ENCODE results near the gene AK9.

The AK9 gene

GRCh38 chr6:109718991-109719390, 28.0 kb upstream of the AK9 start:
- H3K4me3 ChIP-seq (ENCODE audit: low read length): no peak overlapping the region
- H2BK5ac ChIP-seq (ENCODE audit: low read length): no peak overlapping the region

GRCh38 chr6:109717971-109718370, 27.0 kb upstream of the AK9 start:
- no peak overlapping the region for H2BK120ac ChIP-seq (ENCODE audit: low read depth, low read length)
- H3K4me3 ChIP-seq (ENCODE audit: low read length): no peak overlapping the region
- H3K9ac ChIP-seq (ENCODE audit: low read length): no peak overlapping the region
- no peak overlapping the region for H3K23ac ChIP-seq (ENCODE audit: low read length)
- no peak overlapping the region for H2AK5ac ChIP-seq (ENCODE audit: low read length)
- no peaks in the 10 kb centered on the region for H3K79me2 ChIP-seq (ENCODE audit: control insufficient read depth, insufficient read depth, low read length)
- no peak overlapping the region for H3K18ac ChIP-seq (ENCODE audit: low read length)
- no peaks in the 10 kb centered on the region for H3K27me3 ChIP-seq (ENCODE audit: insufficient read depth, low read length, poor library complexity)
- no peak overlapping the region for H2BK5ac ChIP-seq (ENCODE audit: low read length)
- H3K4me1 ChIP-seq (ENCODE audit: control insufficient read depth, low read depth, low read length): no peaks in the 10 kb centered on the region
- no peak for DNase-seq
- WGBS (ENCODE audit: extremely low coverage, insufficient coverage, low lambda C conversion rate): no CpG with 5 or more reads among the region's 2 CpGs
- H3K4ac ChIP-seq (ENCODE audit: low read depth, low read length): no peak overlapping the region
- no peak overlapping the region for H2BK15ac ChIP-seq (replicated peaks; ENCODE audit: low read depth)
- no peaks in the 10 kb centered on the region for H3K79me1 ChIP-seq (ENCODE audit: low read length)
- H3K4me2 ChIP-seq (ENCODE audit: low read length): no peak overlapping the region
- no peak overlapping the region for H4K8ac ChIP-seq (ENCODE audit: low read depth, low read length)
- no peak overlapping the region for H4K5ac ChIP-seq (ENCODE audit: low read length)
- H3K36me3 ChIP-seq (ENCODE audit: control insufficient read depth, insufficient read depth, low read length): no peaks in the 10 kb centered on the region
- no peak overlapping the region for H3K27ac ChIP-seq (ENCODE audit: low read depth, low read length)
- H3K56ac ChIP-seq (ENCODE audit: low read length): no peak overlapping the region

More at GRCh38 chr6:109718991-109719390, 28.0 kb upstream of the AK9 start:
- no peak overlapping the region for H4K8ac ChIP-seq (ENCODE audit: low read depth, low read length)
- no peak for DNase-seq
- no peak overlapping the region for H2AK5ac ChIP-seq (ENCODE audit: low read length)
- H3K23ac ChIP-seq (ENCODE audit: low read length): no peak overlapping the region
- H2BK120ac ChIP-seq (ENCODE audit: low read depth, low read length): no peak overlapping the region
- no peak overlapping the region for H3K4ac ChIP-seq (ENCODE audit: low read depth, low read length)
- no peak overlapping the region for H4K5ac ChIP-seq (ENCODE audit: low read length)
- H3K9ac ChIP-seq (ENCODE audit: low read length): no peak overlapping the region
- no peaks in the 10 kb centered on the region for H3K79me1 ChIP-seq (ENCODE audit: low read length)
- H2BK15ac ChIP-seq (replicated peaks; ENCODE audit: low read depth): no peak overlapping the region
- no peaks in the 10 kb centered on the region for H3K36me3 ChIP-seq (ENCODE audit: control insufficient read depth, insufficient read depth, low read length)
- no peak overlapping the region for H3K27ac ChIP-seq (ENCODE audit: low read depth, low read length)
- H3K18ac ChIP-seq (ENCODE audit: low read length): no peak overlapping the region
- H3K4me2 ChIP-seq (ENCODE audit: low read length): no peak overlapping the region
- H3K4me1 ChIP-seq (ENCODE audit: control insufficient read depth, low read depth, low read length): no peaks in the 10 kb centered on the region
- H3K27me3 ChIP-seq (ENCODE audit: insufficient read depth, low read length, poor library complexity): no peaks in the 10 kb centered on the region
- no peak overlapping the region for H3K56ac ChIP-seq (ENCODE audit: low read length)
- no peaks in the 10 kb centered on the region for H3K79me2 ChIP-seq (ENCODE audit: control insufficient read depth, insufficient read depth, low read length)
- WGBS (ENCODE audit: extremely low coverage, insufficient coverage, low lambda C conversion rate): no CpG with 5 or more reads among the region's 5 CpGs

GRCh38 chr6:109715616-109716015, 24.6 kb upstream of the AK9 start:
- Histone ChIP-seq H3K79me1 (ENCODE audit: low read length) (no peaks in the 10 kb centered on the region), H3K27me3 (ENCODE audit: insufficient read depth, low read length, poor library complexity) (no peaks in the 10 kb centered on the region), H2BK120ac (ENCODE audit: low read depth, low read length) (no peak overlapping the region), H4K8ac (ENCODE audit: low read depth, low read length) (no peak overlapping the region), H3K79me2 (ENCODE audit: control insufficient read depth, insufficient read depth, low read length) (no peaks in the 10 kb centered on the region), H3K4ac (ENCODE audit: low read depth, low read length) (no peak overlapping the region), H3K27ac (ENCODE audit: low read depth, low read length) (no peak overlapping the region), H3K18ac (ENCODE audit: low read length) (no peak overlapping the region), H3K4me2 (ENCODE audit: low read length) (no peak overlapping the region), H3K56ac (ENCODE audit: low read length) (no peak overlapping the region), H3K23ac (ENCODE audit: low read length) (no peak overlapping the region), H2BK15ac (replicated peaks; ENCODE audit: low read depth) (no peak overlapping the region), H3K4me3 (ENCODE audit: low read length) (no peak overlapping the region), H2AK5ac (ENCODE audit: low read length) (no peak overlapping the region), H3K36me3 (ENCODE audit: control insufficient read depth, insufficient read depth, low read length) (no peaks in the 10 kb centered on the region), H4K5ac (ENCODE audit: low read length) (no peak overlapping the region), H3K4me1 (ENCODE audit: control insufficient read depth, low read depth, low read length) (no peaks in the 10 kb centered on the region), H2BK5ac (ENCODE audit: low read length) (no peak overlapping the region), H3K9ac (ENCODE audit: low read length) (no peak overlapping the region)
- WGBS (ENCODE audit: extremely low coverage, insufficient coverage, low lambda C conversion rate): no CpG with 5 or more reads among the region's 2 CpGs
- no peak for DNase-seq

GRCh38 chr6:109714611-109715010, 23.6 kb upstream of the AK9 start:
- Histone ChIP-seq H3K4ac (ENCODE audit: low read depth, low read length) (no peak overlapping the region), H3K79me1 (ENCODE audit: low read length) (no peaks in the 10 kb centered on the region), H2BK120ac (ENCODE audit: low read depth, low read length) (no peak overlapping the region), H4K8ac (ENCODE audit: low read depth, low read length) (no peak overlapping the region), H3K36me3 (ENCODE audit: control insufficient read depth, insufficient read depth, low read length) (no peaks in the 10 kb centered on the region), H3K27me3 (ENCODE audit: insufficient read depth, low read length, poor library complexity) (no peaks in the 10 kb centered on the region), H3K4me3 (ENCODE audit: low read length) (no peak overlapping the region), H4K5ac (ENCODE audit: low read length) (no peak overlapping the region), H3K79me2 (ENCODE audit: control insufficient read depth, insufficient read depth, low read length) (no peaks in the 10 kb centered on the region), H2BK5ac (ENCODE audit: low read length) (no peak overlapping the region), H2BK15ac (replicated peaks; ENCODE audit: low read depth) (no peak overlapping the region), H2AK5ac (ENCODE audit: low read length) (no peak overlapping the region), H3K27ac (ENCODE audit: low read depth, low read length) (no peak overlapping the region), H3K4me1 (ENCODE audit: control insufficient read depth, low read depth, low read length) (no peaks in the 10 kb centered on the region), H3K4me2 (ENCODE audit: low read length) (no peak overlapping the region), H3K23ac (ENCODE audit: low read length) (no peak overlapping the region), H3K18ac (ENCODE audit: low read length) (no peak overlapping the region), H3K56ac (ENCODE audit: low read length) (no peak overlapping the region), H3K9ac (ENCODE audit: low read length) (no peak overlapping the region)
- WGBS (ENCODE audit: extremely low coverage, insufficient coverage, low lambda C conversion rate): no CpG with 5 or more reads among the region's 1 CpG
- DNase-seq: no peak

GRCh38 chr6:109714166-109714565, 23.2 kb upstream of the AK9 start:
- Histone ChIP-seq H4K8ac (ENCODE audit: low read depth, low read length) (no peak overlapping the region), H2BK120ac (ENCODE audit: low read depth, low read length) (no peak overlapping the region), H3K4me2 (ENCODE audit: low read length) (no peak overlapping the region), H3K79me2 (ENCODE audit: control insufficient read depth, insufficient read depth, low read length) (no peaks in the 10 kb centered on the region), H3K27me3 (ENCODE audit: insufficient read depth, low read length, poor library complexity) (no peaks in the 10 kb centered on the region), H3K23ac (ENCODE audit: low read length) (no peak overlapping the region), H3K56ac (ENCODE audit: low read length) (no peak overlapping the region), H3K36me3 (ENCODE audit: control insufficient read depth, insufficient read depth, low read length) (no peaks in the 10 kb centered on the region), H2AK5ac (ENCODE audit: low read length) (no peak overlapping the region), H3K18ac (ENCODE audit: low read length) (no peak overlapping the region), H3K27ac (ENCODE audit: low read depth, low read length) (no peak overlapping the region), H3K79me1 (ENCODE audit: low read length) (no peaks in the 10 kb centered on the region), H3K4me1 (ENCODE audit: control insufficient read depth, low read depth, low read length) (no peaks in the 10 kb centered on the region), H3K9ac (ENCODE audit: low read length) (no peak overlapping the region), H3K4me3 (ENCODE audit: low read length) (no peak overlapping the region), H3K4ac (ENCODE audit: low read depth, low read length) (no peak overlapping the region), H2BK15ac (replicated peaks; ENCODE audit: low read depth) (no peak overlapping the region), H4K5ac (ENCODE audit: low read length) (no peak overlapping the region), H2BK5ac (ENCODE audit: low read length) (no peak overlapping the region)
- no peak for DNase-seq
- WGBS (ENCODE audit: extremely low coverage, insufficient coverage, low lambda C conversion rate): no CpG with 5 or more reads among the region's 3 CpGs

GRCh38 chr6:109713097-109713496, 22.1 kb upstream of the AK9 start:
- WGBS (ENCODE audit: extremely low coverage, insufficient coverage, low lambda C conversion rate): no CpG with 5 or more reads among the region's 8 CpGs
- Histone ChIP-seq H4K8ac (ENCODE audit: low read depth, low read length) (no peak overlapping the region), H2BK5ac (ENCODE audit: low read length) (no peak overlapping the region), H3K4ac (ENCODE audit: low read depth, low read length) (no peak overlapping the region), H3K23ac (ENCODE audit: low read length) (no peak overlapping the region), H4K5ac (ENCODE audit: low read length) (no peak overlapping the region), H3K18ac (ENCODE audit: low read length) (no peak overlapping the region), H3K27me3 (ENCODE audit: insufficient read depth, low read length, poor library complexity) (no peaks in the 10 kb centered on the region), H3K4me2 (ENCODE audit: low read length) (no peak overlapping the region), H3K27ac (ENCODE audit: low read depth, low read length) (no peak overlapping the region), H3K56ac (ENCODE audit: low read length) (peak overlapping the region; percentile 19), H2BK15ac (replicated peaks; ENCODE audit: low read depth) (no peak overlapping the region), H3K4me3 (ENCODE audit: low read length) (no peak overlapping the region), H3K79me2 (ENCODE audit: control insufficient read depth, insufficient read depth, low read length) (no peaks in the 10 kb centered on the region), H3K36me3 (ENCODE audit: control insufficient read depth, insufficient read depth, low read length) (no peaks in the 10 kb centered on the region), H2BK120ac (ENCODE audit: low read depth, low read length) (no peak overlapping the region), H3K9ac (ENCODE audit: low read length) (no peak overlapping the region), H3K79me1 (ENCODE audit: low read length) (no peaks in the 10 kb centered on the region), H2AK5ac (ENCODE audit: low read length) (no peak overlapping the region), H3K4me1 (ENCODE audit: control insufficient read depth, low read depth, low read length) (no peaks in the 10 kb centered on the region)
- DNase-seq: no peak

All from mesendoderm (in vitro differentiated cells).